LNCAP (cell line): Measurements from ENCODE around the gene SVBP.

Experiments used
- CTCF ChIP-seq: fragments of 450-650 bp; IDR thresholded peaks from 2 replicates; pipeline ENCODE4 v1.5.1; 2017; ENCODE audit warnings: mild to moderate bottlenecking

SVBP gene

GRCh38 chr1:42816585-42817439 lies at the start of gene SVBP, which contains the start of gene ERMAP:
Gene SVBP, minus strand, starts transcription at chr1:42817397. Its CDS starts 853 bp downstream, at chr1:42816544.
Gene ERMAP, plus strand, starts transcription at chr1:42817122. Its CDS starts 13,327 bp downstream, at chr1:42830449.
- TF ChIP-seq CTCF, result no peak

GRCh38 chr1:42866549-42866948 lies 49.4 kb upstream of the SVBP start:
- TF ChIP-seq CTCF, result no peak

- no peak for TF ChIP-seq CTCF
Measured at GRCh38 chr1:42861014-42861399, 43.8 kb upstream of the SVBP start.

GRCh38 chr1:42860339-42861013 lies 43.3 kb upstream of the SVBP start:
- TF ChIP-seq CTCF, result no peak

GRCh38 chr1:42853116-42853884 lies 36.1 kb upstream of the SVBP start:
- TF ChIP-seq CTCF, result no peak

GRCh38 chr1:42852608-42852980 lies 35.4 kb upstream of the SVBP start:
- no peak for TF ChIP-seq CTCF

- no peak for TF ChIP-seq CTCF
Measured at GRCh38 chr1:42851960-42852607, 34.9 kb upstream of the SVBP start.
